Stimulated activated CD8-positive, alpha-beta memory T cell treated with anti-CD3 and anti-CD28 coated beads, Interleukin-15, amount 100 ng/mL, for 4 hours (primary cell): Measurements from ENCODE around the gene TRPM3.

ENCODE experiments used
- DNase-seq, 2 donors: peaks; one replicate each; pipeline ENCODE4 v3.0.0-alpha.2; 2020; ENCODE audit warnings: low read depth in 2 of 2

Gene TRPM3

GRCh38 chr9:70488098-70488792 is 633.2 kb downstream of the TRPM3 start:
- DNase-seq: no peak

- DNase-seq: no peak
These were observed 635.3 kb downstream of the TRPM3 start for GRCh38 chr9:70486127-70486526.

- no peak for DNase-seq
These were observed 636.1 kb downstream of the TRPM3 start for GRCh38 chr9:70485273-70485858.

- DNase-seq: no peak
These were observed 636.9 kb downstream of the TRPM3 start for GRCh38 chr9:70484232-70485130.

- no peak for DNase-seq
These were observed 640.0 kb downstream of the TRPM3 start for GRCh38 chr9:70481471-70481870.

DNA sequence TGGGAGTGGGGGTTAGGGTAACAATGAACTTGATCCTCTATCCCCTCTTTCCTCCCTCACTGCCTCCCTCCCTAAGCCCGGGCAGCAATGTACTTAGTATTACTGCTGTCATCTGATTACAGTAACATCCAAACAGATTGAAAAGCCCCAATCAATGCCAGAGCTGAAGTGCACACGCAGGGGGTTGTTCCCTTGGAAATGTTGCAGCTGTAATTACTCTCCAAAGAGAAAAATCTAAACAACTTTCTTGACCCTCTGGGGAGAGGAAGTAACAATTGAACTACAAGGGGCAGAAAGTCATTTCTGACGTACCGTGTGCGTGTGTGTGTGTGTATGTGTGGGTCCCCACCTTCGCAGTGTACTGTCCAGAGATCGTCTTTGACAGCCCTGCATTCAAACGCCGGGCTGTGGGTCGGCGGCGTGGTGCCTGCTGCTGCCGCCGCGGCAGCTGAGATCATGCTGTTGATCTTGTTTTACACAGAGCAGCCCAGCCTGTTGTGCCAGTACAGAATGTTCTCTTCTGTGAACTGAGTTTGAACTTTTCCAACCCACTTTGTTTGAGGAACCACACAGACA is 640.9 kb downstream of the TRPM3 start:
- DNase-seq: no peak

DNA sequence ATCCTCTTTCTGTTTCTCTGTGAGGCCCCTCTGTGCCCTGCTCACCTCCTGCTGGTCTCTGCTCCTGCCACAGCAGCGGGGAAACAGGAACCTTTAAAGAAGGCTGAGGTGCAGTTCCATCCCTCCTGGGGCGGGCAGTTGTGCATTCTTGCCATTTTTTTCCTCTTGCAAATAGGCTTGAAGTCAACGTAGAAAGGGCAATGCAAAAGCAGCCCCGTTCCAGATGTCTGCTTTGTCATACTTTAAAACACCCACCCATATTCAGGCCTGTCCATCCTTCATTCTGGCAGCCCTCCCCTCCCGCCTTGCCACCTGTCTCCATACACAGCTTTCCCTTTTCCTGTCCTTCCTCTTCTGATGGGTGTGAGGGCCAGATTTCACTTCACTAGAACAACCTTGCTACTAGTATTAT is 641.5 kb downstream of the TRPM3 start:
- no peak for DNase-seq
